Right renal cortex interstitium (tissue), 3 donors: ENCODE data around the gene PPY. TPM values are rescaled to one million over a fixed set of nuclear protein-coding genes. Genes with fewer than 3 reads are reported as not detected.
"Not testable (repeated sequence)": the region's sequence is repeated elsewhere in the genome, so short reads cannot be mapped to it uniquely, and the experiment has no call there.

ENCODE experiments used
- DNase-seq, 3 donors: peaks; one replicate each; pipeline ENCODE4 v3.0.0-alpha.2; 2013; ENCODE audit warnings: low read depth in 3 of 3, low spot score in 2 of 3
- polyA plus RNA-seq, 3 donors: library from polyadenylated mRNA; unstranded; fragments of 120-200 nt; gene quantifications; one replicate each; pipeline ENCODE4 v1.2.1, GENCODE V29; 2013; ENCODE audit not compliant: insufficient read length in 3 of 3

The PPY gene
- polyA plus RNA-seq, 3 donors, result 0.60 TPM; not detected in 2

- DNase-seq, result no peak
Measured at GRCh38 chr17:43935204-43935925, 6.9 kb downstream of the PPY start.

GRCh38 chr17:43932923-43933322, 9.4 kb downstream of the PPY start:
- DNase-seq, result no peak

- no peak for DNase-seq
Measured at GRCh38 chr17:43932357-43932756, 9.9 kb downstream of the PPY start.

- no peak for DNase-seq
Measured at GRCh38 chr17:43931062-43931571, 11.2 kb downstream of the PPY start.

GRCh38 chr17:43928609-43929008, 13.7 kb downstream of the PPY start:
- DNase-seq, result no peak

- DNase-seq, result not testable (repeated sequence)
Measured at GRCh38 chr17:43927929-43928328, 14.3 kb downstream of the PPY start.

- DNase-seq, result no peak
Measured at GRCh38 chr17:43927060-43927864, 15.0 kb downstream of the PPY start.

- DNase-seq, result no peak
Measured at GRCh38 chr17:43924558-43924957, 17.7 kb downstream of the PPY start.

GRCh38 chr17:43920500-43921095, 21.7 kb downstream of the PPY start:
- no peak for DNase-seq

- no peak for DNase-seq
Measured at GRCh38 chr17:43918026-43918389, 24.3 kb downstream of the PPY start.

- no peak for DNase-seq
Measured at GRCh38 chr17:43917348-43918025, 24.8 kb downstream of the PPY start.

- DNase-seq, result no peak
Measured at GRCh38 chr17:43917016-43917347, 25.3 kb downstream of the PPY start.

- DNase-seq, result no peak
Measured at GRCh38 chr17:43916385-43916784, 25.9 kb downstream of the PPY start.

GRCh38 chr17:43915559-43915958, 26.7 kb downstream of the PPY start:
- DNase-seq, result no peak

- no peak for DNase-seq
Measured at GRCh38 chr17:43914451-43914850, 27.8 kb downstream of the PPY start.

- no peak for DNase-seq
Measured at GRCh38 chr17:43913584-43913983, 28.7 kb downstream of the PPY start.

- no peak for DNase-seq
Measured at GRCh38 chr17:43912635-43913304, 29.5 kb downstream of the PPY start.

- DNase-seq, result no peak
Measured at GRCh38 chr17:43911904-43912303, 30.4 kb downstream of the PPY start.

GRCh38 chr17:43909537-43910231, 32.6 kb downstream of the PPY start:
- DNase-seq, result no peak
